HL-60/S4 treated with phorbol 12-myristate 13-acetate at 8.2 ng/mL for 4 days and 3 days (cell line): ENCODE results near the gene RHEB.

Source experiments
- in situ Hi-C: fragments of 300-500 bp; cut with MboI; formaldehyde crosslinking; loops from 2 replicates; pipeline ENCODE4 v1.15.0; 2022; ENCODE audit warnings: low sequenced_read_pairs

Gene RHEB

GRCh38 chr7:151505433-151505832, 14.3 kb downstream of the RHEB start:
- in situ Hi-C loops: no loop called here

- in situ Hi-C loops: no loop called here
Measured at GRCh38 chr7:151504715-151505326, 14.9 kb downstream of the RHEB start.

GRCh38 chr7:151503902-151504714, 15.6 kb downstream of the RHEB start:
- in situ Hi-C loops: no loop called here

- in situ Hi-C loops: no loop called here
Measured at GRCh38 chr7:151501676-151502075, 18.0 kb downstream of the RHEB start.

GRCh38 chr7:151498495-151498894, 21.2 kb downstream of the RHEB start:
- in situ Hi-C loops: no loop called here

GRCh38 chr7:151497306-151497871, 22.3 kb downstream of the RHEB start:
- in situ Hi-C loops: no loop called here

- in situ Hi-C loops: no loop called here
Measured at GRCh38 chr7:151495360-151495759, 24.3 kb downstream of the RHEB start.

GRCh38 chr7:151494298-151495284, 25.1 kb downstream of the RHEB start:
- in situ Hi-C loops: no loop called here

- in situ Hi-C loops: no loop called here
Measured at GRCh38 chr7:151493083-151493482, 26.6 kb downstream of the RHEB start.

GRCh38 chr7:151491859-151492258, 27.8 kb downstream of the RHEB start:
- in situ Hi-C loops: no loop called here

- in situ Hi-C loops: no loop called here
Measured at GRCh38 chr7:151490456-151491105, 29.1 kb downstream of the RHEB start.

GRCh38 chr7:151489498-151489897, 30.2 kb downstream of the RHEB start:
- in situ Hi-C loops: no loop called here

- in situ Hi-C loops: no loop called here
Measured at GRCh38 chr7:151488096-151488495, 31.6 kb downstream of the RHEB start.

GRCh38 chr7:151487228-151487627, 32.5 kb downstream of the RHEB start:
- in situ Hi-C loops: no loop called here

- in situ Hi-C loops: no loop called here
Measured at GRCh38 chr7:151486074-151486473, 33.6 kb downstream of the RHEB start.

GRCh38 chr7:151484971-151485707, 34.6 kb downstream of the RHEB start:
- in situ Hi-C loops: no loop called here

GRCh38 chr7:151483711-151483983, 36.0 kb downstream of the RHEB start:
- in situ Hi-C loops: no loop called here

- in situ Hi-C loops: no loop called here
Measured at GRCh38 chr7:151482883-151483710, 36.6 kb downstream of the RHEB start.
